Limb (tissue), 2 donors: Measurements from ENCODE around the gene ERCC1.

ENCODE experiments used
- DNase-seq, 2 donors: peaks; one replicate each; pipeline ENCODE4 v3.0.0-alpha.2; 2016; ENCODE audit errors: extremely low spot score in 2 of 2

Gene ERCC1

DNA sequence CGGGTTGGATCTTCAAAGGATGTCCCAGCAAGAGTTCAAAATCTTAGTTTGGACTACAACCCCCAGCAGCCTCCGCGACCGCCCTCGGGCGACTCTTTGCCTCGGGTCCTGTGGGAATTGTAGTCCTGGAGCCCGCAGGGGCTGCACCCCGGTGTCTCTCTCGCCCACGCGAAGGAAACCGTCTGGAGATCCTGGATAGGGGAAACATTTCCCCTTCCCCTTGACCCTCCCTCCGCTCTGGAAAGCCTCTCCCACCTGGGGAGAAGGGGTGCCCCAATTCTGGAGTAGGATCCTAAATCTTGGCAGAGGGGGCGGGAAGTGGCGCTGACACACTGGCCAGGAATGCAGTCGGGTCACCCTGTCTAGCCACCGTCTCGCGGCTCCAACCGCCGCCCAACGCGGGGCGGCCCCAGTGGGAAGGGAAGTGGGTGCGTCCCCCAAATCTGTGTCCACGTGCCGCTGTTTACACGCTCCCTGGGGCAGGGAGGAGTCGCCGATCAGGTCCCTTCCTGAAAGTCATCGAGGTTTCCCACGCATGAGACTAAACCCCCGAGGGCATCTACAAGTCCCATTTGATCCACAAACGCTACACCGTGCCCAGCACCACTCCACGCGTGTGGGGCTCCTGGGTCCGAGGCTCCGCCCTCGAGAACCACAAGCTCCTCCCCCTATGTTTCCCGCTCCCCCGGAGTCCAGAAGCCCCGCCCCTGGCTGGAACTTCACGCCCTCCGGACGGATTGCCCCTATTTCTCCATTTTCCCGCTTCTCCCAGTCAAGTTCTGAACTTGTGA is 18.1 kb downstream of the ERCC1 start:
- peak; percentile 67 to 88 for DNase-seq

DNA sequence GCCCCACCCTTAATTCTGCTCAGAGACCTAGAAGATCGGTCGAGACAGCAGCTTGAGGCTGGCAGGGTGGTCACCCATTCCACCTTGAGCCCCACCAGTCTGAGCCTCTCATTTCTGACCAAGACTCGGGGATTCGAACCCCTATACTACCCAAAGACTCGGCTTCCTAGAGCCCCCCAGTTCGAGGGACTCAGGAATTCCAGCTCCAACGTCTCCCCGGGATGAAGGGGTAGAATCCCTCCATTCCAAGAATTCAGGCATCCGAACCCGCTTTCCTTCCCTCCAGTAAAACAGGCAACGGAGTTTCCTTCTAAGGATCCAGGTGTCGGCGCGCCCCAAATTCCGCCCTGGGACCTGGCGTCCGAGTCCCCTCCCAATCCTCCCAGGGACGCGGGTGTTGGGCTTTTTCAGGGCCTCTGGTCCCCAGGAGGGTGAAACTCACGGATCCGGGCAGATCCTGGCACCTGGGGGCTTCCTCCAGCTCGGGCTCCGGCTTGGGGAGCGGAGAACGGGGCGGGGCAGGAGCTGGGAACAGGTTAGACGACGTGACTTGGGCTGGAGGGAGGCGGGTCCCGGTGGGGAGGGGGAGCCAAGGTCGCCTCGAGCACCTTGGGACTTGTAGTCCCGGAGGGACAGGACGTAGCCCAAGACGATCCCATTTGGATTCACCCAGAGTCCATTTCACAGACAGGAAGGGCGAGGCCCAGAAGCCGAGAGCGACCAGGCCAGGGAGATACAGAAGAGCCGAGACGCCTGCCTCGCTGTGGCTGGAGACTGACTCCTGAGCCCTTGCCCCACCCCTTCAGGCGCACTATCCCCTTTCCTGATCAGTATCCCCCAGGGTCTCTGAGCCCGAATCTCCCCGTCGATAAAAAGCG is 18.9 kb downstream of the ERCC1 start, which contains the start of gene PPP1R13L:
TSS of gene PPP1R13L (minus strand) at position 513 of the 878 bp plus-strand sequence. CDS start 6,751 bp downstream, outside the sequence.
- peak in 1 of 2 donors; percentile 67 for DNase-seq

DNA sequence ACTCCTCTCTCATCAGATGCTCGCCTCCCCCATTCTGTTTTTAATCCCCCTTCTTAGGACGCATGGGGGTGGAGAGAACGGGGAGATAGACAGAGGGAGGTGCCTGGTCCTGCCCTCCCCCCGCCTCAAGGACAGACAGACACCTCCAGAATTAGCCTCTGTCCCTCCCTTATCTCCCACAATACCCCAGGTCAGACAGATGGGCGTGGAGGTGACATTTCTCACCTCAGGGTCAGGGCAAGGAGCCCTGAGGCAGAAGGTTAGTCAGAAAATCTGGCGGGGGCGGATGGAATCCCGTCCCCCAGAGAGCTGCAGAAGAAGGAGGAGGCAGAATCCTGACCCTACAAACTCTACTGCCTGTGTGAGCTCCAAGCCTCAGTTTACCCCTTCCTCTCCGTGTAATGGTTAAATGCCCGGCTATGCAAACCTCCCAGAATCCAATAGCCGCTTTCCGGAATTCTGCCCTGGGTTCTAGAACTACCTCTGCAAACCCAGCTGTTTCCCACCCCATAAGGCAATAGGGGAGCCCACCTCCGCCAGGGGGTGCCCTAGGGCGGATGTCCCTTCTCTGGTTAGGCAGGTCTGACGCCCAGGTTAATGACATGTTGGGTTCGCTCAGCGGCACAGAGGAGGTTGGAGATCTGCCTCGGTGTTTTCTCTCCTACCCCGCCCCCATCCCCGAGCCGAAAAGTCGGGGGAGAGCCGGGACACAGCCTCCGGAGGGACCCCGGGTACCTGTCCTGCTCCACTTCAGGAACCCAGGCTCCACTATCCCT is 19.7 kb downstream of the ERCC1 start:
- peak in 1 of 2 donors; percentile 55 for DNase-seq

DNA sequence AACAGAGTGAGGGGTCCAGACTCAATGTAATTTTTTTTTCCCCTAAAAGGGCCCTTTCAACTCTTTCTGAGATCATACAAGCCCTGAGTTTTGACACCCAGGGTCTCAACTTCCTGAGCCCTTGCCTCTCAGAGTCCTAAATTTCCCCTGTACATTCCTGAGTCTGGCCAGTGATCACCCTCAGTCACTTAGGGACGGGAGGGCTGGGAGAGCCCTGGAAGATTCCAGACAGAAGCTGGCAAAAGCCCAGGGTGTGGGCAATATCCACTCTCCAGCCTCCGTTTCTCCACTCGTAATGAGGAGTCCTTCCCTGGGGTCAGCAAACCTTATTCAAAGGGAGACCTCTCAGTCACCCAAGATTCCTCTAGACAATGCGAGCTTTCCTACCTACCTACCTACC is 20.4 kb downstream of the ERCC1 start:
- no peak for DNase-seq

DNA sequence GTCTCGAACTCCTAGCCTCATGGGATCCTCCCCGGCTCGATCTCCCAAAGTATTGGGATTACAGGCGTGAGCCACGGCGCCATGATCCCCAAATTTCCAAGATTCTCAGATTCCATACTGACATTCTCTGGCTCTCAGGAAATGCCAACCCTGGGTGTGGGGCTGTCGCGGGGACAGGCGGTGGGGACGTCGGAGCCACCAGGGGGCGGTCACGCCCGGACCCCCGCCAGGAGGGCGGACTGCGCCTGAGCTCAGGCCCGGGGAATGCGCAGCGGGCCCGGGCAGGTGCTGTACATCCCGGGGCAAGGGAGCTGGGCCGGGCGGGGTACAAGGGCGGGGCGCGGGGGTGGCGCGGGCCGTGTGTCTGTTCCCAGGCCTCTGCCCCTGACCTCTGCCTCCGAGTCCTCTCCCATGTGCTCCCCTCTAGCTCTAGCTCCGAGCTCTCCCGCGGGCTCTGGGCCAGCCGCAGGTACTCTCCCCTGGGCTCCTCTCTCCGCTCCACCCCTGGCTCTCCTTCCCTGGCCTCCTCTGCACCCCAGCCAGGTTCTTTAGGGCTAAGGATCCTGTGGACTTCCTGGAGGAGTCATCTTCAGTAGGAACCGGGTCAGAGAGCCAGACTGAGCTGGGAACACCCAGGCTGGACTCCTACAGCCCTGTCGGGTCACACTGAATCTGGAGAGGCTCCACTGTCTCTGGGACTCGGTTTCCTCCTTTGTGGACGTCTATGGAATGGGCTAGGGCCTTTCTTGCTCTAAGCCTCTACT is 21.2 kb downstream of the ERCC1 start:
- peak in 1 of 2 donors; percentile 58 for DNase-seq

DNA sequence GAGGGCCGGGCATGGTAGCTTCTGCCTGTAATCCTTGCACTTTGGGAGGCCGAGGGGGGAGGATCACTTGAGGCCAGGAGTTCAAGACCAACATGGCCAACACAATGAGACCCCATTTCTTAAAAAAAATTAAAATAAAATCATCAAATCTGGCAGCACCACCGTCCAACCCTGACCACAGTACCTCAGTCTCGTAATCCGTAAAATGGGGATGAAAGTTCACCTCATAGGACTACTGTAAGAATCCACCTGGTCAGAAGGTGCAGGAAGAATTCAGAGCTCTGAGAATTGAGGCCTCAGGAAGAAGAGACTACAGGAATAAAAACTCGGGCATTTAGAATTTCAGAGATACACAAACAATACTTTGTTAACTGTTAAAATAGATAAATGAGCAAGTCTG is 21.9 kb downstream of the ERCC1 start:
- no peak for DNase-seq

DNA sequence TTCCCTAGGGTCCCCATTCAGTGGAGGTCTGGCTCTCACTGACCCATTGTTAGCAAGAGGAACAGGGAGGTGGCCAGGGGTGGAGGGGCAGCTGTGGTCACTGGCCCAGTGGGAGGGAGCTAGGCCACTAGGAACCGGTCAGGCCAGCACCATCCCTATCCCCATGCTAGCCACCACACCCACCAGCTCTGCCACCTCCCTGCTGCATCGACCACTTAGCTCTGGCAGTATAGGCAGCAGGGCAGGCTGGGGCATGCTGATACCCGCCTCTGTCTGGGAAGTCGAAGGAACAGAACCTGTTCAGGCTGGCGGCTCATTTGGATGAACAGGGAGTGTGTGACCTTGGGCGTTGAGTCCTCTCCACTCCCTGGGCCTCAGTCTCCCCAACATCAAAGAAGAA is 23.5 kb downstream of the ERCC1 start:
- no peak for DNase-seq

DNA sequence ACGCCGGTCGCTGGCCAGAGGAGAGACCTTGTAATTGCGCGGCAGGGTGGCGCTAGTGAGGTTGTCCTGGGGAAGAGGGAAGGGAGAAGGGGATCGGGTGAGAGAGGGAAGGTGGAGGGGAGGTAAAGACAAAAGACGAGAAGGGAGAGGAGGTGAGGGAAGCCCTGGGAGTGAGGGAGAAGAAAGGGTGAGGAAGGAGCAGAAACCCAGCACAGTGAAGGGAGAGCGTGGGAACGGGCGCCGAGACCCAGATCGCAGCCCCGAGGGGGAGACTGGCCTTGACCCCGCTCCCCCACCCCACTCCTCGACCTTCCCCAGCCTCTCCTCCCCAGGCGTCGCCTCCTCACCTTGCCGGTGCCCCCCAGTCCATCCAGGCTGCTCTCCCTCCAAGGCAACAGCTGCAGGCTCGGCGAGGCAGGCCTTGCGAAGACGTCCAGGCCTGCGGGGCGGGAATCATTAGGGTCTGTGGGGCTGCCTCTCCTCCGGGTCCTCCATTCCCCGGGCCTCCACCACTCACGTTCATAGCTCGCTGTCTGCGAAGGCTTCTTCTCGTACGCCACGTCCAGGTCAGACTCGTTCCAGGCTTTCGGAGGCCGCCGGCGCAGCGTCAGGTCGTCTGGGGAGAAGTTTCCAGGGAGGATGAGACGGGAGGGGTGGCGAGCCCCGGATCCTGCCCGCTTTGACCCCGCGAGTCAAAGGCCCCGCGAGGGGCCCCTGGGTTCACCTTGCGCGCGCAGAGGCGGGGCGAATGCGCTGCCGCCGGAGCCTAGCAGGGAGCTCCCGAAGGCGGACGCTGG is 27.7 kb downstream of the ERCC1 start:
- no peak for DNase-seq

DNA sequence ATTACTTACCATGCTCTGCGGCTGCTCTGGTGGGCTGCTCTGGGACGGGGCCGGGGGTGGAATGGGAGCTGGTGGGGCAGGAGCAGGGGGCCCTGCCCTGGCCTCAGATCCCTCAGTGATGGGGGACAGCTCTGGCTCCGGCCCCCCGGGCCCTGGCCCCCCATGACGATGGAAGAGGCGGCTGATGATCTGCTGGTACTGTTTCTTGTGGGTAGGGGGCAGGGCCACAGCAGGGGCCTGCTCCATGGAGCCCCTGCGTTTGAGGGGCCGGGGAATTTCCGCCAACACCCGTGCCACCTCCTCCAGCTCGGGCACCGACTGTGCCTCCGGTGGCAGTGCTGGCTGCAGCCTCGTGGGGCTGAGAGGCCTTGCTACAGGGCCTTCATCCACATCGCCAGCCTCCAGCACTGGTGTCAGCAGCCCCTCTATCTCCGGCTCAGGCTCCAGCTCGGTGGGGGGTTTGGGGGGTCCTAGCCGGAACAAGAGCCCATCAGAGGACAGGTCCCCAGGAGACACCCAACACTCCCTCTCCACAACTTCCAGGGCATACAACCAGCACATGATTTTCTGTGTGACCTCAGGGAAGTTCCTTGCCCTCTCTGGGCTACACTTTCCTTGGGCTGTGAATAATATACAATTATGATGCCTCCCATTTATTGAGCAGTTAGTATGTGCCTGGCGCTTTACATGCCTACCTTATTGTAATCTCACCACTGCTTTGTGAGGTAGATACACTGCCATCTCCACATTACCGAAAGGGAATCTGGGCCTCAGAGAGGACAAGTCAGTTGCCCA is 31.6 kb downstream of the ERCC1 start:
- DNase-seq, result no peak

DNA sequence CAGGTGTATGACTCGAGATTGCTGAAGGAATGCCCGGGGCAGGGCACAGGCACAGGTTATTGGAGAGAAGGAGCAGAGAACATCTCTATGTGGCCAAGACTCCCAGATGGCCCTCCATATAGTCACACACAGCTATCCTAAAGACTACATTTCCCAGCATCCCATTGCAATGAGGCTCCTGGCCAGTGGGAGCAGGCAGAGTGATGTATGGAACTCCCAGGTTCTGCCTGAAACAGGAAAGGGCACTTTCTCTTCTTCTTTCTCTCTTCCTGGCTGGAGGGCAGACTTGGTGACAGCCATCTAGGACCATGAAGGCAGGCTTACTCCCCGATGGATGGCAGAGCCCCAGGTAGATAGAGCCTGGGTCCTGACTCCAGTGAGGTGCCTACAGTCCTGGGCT is 32.4 kb downstream of the ERCC1 start:
- DNase-seq, result no peak

DNA sequence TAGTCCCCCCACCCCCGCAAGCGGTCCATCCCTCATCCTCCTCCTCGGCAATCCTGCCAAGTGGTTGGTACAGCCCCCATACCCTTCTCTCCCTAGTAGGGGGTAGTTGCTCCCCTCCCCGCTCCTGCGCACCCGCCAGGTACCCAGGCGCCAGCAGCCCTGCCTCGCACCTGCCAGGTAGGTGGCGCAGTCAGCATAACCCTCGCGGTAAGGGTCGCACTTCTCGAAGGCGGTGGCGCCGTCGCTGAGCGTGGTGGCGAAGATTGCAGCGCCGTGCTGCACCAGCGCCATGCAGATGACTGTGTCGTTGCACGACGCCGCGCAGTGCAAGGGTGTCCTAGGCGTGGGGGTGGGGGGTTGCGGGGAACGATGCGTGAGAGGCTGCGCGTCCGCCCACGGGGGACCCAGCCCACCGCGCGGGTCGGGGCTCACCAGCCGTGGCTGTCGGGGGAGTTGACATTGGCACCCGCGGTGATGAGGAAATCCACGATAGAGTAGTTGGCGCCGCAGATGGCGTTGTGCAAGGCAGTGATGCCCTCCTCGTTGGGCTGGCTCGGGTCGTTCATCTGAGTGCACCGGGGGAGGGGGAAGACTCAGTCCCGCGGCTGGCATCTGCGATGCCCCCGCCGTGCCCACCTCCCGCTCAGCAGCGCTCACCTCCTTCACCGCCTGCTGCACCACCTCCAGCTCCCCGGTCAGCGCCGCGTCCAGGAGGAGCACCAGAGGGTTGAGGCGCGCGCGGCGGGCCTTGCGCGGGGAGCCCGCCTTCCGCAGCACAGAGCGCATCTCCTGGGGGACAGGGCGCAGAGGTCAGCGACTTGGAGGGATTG is 38.1 kb downstream of the ERCC1 start:
- no peak for DNase-seq

DNA sequence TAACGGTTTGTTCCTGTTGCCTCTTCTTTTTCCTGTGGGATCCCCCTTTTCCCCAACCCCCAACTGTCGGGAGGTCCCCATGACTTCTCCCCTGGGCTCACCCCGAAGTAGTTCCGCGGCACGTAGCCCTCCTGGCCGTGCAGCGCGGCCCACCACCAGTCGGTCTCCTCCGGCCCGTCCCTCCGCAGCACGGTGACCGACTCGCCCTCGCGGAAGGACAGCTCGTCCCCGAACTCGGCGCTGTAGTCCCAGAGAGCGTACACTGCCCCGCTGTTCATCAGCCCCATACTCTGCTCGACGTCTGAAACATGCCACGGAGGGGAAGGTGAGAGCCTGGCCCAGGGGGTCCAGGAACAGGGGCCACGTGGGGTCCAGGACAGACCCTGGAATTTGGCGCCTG is 41.3 kb downstream of the ERCC1 start:
- no peak for DNase-seq

DNA sequence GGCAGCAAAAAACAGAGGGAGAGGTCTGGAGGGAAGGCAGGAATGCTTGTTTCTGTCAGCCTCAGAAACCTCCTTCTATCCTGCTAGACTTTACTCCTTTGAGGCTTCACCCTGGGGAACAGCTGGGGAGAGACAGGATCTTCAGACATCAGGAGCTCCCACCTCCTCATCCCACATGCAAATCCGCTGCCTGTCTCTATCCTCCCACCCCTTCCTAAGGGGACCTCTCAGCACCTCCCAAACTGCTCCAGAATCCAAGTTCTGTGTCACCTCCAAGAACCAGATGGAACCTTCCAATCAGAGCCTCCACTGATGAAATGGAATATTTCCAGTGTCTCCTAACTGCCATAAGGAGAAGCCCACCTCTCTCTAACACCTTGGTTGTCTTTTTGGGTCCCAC is 43.6 kb downstream of the ERCC1 start:
- no peak for DNase-seq

DNA sequence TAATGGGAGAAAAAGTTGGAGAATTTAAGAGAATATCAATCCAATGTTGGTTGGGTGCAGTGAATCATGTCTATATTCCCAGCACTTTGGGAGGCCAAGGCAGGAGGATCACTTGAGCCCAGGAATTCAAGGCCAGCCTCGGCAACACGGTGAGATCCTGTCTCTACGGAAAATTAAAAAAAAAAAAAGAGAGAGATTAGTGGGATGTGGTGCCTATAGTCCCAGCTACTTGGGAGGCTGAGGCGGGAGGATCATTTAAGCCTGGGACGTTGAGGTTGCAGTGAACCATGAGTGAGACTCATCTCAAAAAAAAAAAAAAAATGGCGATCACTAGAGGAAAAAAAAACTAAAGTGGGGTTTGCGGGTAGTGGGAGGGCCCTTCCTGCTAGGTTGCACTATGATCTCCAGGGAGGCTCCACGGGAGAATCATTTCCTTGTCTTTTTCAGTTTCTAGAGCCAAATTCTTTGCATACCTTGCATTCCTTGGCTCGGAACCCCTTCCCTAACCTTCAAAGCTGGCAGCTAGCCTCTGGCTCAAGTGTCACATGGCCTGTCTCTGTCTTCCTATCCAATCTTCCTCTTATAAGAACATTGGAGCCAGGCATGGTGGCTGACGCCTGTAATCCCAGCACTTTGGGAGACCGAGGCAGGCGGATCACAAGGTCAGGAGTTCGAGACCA is 47.5 kb downstream of the ERCC1 start:
- peak in 1 of 2 donors; percentile 56 for DNase-seq

DNA sequence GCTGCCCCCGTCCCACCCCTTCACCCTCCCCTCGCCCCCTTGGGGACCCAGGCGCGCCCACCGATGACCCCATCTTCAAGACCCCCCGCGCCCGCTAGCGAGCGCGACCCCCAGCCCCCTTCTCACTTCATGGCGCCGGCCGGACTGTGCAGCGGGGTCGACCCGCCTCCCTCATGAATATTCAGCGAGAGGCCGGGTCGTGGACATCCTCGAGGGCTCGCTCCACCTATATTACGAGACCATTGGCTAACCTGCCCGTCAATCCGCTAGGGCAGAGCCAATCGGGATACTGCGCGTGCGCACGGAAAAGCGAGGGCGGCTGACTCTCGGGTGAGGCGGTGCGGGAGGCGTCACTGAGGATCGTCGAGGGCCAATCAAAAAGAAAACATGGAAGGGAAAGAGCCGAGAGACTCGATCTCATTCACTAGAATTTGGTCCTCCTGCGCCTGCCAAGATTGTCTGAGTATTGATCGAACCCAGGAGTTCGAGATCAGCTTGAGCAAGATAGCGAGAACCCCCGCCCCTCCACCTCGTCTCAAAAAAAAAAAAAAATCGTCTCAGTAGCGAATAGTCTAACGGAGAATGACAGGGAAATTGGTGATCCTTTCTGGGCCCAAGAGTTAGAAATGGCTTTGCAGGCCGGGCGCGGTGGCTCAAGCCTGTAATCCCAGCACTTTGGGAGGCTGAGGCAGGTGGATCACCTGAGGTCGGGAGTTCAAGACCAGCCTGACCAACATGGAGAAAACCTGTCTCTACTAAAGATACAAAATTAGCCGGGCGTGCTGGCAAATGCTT is 53.1 kb downstream of the ERCC1 start, which contains the start of gene ERCC2:
TSS of gene ERCC2 (minus strand) at position 164 of the 795 bp plus-strand sequence. CDS start at position 131, 33 bp downstream.
- peak; percentile 98 to 100 for DNase-seq

DNA sequence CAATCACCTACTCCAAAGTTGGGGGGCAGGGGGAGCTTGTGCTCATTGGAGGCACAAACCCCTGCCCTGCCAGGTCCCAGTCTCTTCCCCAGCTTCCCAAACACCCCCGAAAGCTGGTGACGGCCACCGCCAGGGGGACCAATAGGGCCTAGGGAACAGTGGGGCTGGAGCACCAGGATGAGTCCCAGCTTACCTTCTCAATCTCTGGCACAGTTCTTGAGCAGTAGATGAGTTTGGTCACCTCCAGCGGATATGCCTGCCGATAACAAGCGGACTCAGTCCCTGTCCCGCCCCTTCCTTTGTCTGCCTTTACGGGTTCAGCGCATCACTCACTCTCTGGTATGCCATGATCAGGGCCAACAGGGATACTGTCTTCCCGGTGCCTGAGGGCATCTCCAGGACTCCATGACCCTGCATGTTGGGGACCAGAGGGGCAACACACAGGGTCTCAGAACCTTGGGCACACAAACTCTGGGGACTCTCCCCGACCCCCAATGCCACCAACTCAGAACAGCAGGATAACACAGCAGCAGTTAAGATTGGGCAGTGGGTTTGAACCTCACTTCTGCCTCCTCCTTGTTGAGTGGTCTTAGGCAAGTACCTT is 54.9 kb downstream of the ERCC1 start:
- DNase-seq, result no peak
